Activated CD8-positive, alpha-beta T cell treated with anti-CD3 and anti-CD28 coated beads for 36 hours (primary cell): Measurements from ENCODE around the gene EXPH5. TPM values are rescaled to one million over a fixed set of nuclear protein-coding genes. Genes with fewer than 3 reads are reported as not detected.

Experiments
- ATAC-seq: fragments of 200-7000 bp; cut with Tn5 transposase; one replicate; pipeline ENCODE4 v1.10.0; 2021; ENCODE audit warnings: mild to moderate bottlenecking, moderate library complexity
- CTCF ChIA-PET: fragments of 350-600 bp; sonication (Branson Sonifier 250); formaldehyde crosslinking; loops from one replicate; lab custom pipeline; 2021; ENCODE audit warnings: antibody characterized with exemption; lab: Charles Lee
- POLR2A ChIA-PET: fragments of 350-600 bp; sonication (Branson Sonifier 250); formaldehyde crosslinking; loops from one replicate; lab custom pipeline; 2021; ENCODE audit warnings: antibody characterized with exemption; lab: Charles Lee
- DNase-seq: peaks from one replicate; pipeline ENCODE4 v3.0.0-alpha.2; 2020
- H3K27ac Mint-ChIP-seq: one replicate; pipeline ENCODE4 v1.8.0; 2021; ENCODE audit warnings: mild to moderate bottlenecking, mixed read lengths
- H3K27me3 Mint-ChIP-seq: one replicate; pipeline ENCODE4 v1.8.0; 2021; ENCODE audit warnings: mixed read lengths
- H3K36me3 Mint-ChIP-seq: one replicate; pipeline ENCODE4 v1.8.0; 2021; ENCODE audit warnings: low read depth, mixed read lengths
- H3K4me1 Mint-ChIP-seq: one replicate; pipeline ENCODE4 v1.8.0; 2021; ENCODE audit warnings: low read depth, mixed read lengths
- H3K4me3 Mint-ChIP-seq: one replicate; pipeline ENCODE4 v1.8.0; 2021; ENCODE audit warnings: mild to moderate bottlenecking, moderate library complexity, mixed read lengths
- H3K9me3 Mint-ChIP-seq: one replicate; pipeline ENCODE4 v1.8.0; 2021; ENCODE audit warnings: mixed read lengths
- intact Hi-C: fragments of 100-400 bp; cut with micrococcal nuclease; formaldehyde crosslinking; loops from one replicate; pipeline ENCODE4 v1.10.0; 2022
- total RNA-seq, 2 experiments: library from RNA; stranded (reverse); gene quantifications; one replicate each; pipeline ENCODE4 v1.2.3, GENCODE V29; 2021
- TF ChIP-seq, protein P1 (sequence below): fragments of 200-600 bp; IDR thresholded peaks from one replicate; pipeline ENCODE4 v1.8.0; 2022; ENCODE audit warnings: antibody characterized with exemption, mild to moderate bottlenecking

EXPH5 gene
- total RNA-seq, 2 experiments from 2014 or later = 2.9 to 4.1 TPM

GRCh38 chr11:108580645-108581044, 12.9 kb downstream of the EXPH5 start:
- ATAC-seq (no peak), DNase-seq (no peak)
- intact Hi-C loops = no loop called here
- no peak overlapping the region for H3K27ac Mint-ChIP-seq
- ChIA-PET POLR2A (interaction anchor here (0.7 kb wide), 1 partner anchor 167 kb away, joined by 3 read pairs; no protein-coding TSS in a partner anchor), CTCF (interaction anchor here (1.4 to 1.5 kb wide), 2 partner anchors 68 to 84 kb away, joined by 3 read pairs; partner anchors contain the start of gene DDX10)
- no peaks in the 10 kb centered on the region for H3K27me3 Mint-ChIP-seq
- H3K4me3 Mint-ChIP-seq = no peak overlapping the region
- no peaks in the 10 kb centered on the region for H3K4me1 Mint-ChIP-seq
- TF ChIP-seq, protein P1, sequence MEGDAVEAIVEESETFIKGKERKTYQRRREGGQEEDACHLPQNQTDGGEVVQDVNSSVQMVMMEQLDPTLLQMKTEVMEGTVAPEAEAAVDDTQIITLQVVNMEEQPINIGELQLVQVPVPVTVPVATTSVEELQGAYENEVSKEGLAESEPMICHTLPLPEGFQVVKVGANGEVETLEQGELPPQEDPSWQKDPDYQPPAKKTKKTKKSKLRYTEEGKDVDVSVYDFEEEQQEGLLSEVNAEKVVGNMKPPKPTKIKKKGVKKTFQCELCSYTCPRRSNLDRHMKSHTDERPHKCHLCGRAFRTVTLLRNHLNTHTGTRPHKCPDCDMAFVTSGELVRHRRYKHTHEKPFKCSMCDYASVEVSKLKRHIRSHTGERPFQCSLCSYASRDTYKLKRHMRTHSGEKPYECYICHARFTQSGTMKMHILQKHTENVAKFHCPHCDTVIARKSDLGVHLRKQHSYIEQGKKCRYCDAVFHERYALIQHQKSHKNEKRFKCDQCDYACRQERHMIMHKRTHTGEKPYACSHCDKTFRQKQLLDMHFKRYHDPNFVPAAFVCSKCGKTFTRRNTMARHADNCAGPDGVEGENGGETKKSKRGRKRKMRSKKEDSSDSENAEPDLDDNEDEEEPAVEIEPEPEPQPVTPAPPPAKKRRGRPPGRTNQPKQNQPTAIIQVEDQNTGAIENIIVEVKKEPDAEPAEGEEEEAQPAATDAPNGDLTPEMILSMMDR = no peak
- no peaks in the 10 kb centered on the region for H3K9me3 Mint-ChIP-seq
- no peaks in the 10 kb centered on the region for H3K36me3 Mint-ChIP-seq

GRCh38 chr11:108580043-108580442, 13.5 kb downstream of the EXPH5 start:
- intact Hi-C loops = no loop called here
- TF ChIP-seq, protein P1 = no peak
- CTCF ChIA-PET = interaction anchor here (1.4 kb wide), 1 partner anchor 85 kb away, joined by 3 read pairs; the partner anchor contains the start of gene DDX10
- H3K27ac Mint-ChIP-seq = no peak overlapping the region
- no peak overlapping the region for H3K4me3 Mint-ChIP-seq
- ATAC-seq (no peak), DNase-seq (no peak)
- H3K27me3 Mint-ChIP-seq = no peaks in the 10 kb centered on the region
- no peaks in the 10 kb centered on the region for H3K9me3 Mint-ChIP-seq
- H3K36me3 Mint-ChIP-seq = no peaks in the 10 kb centered on the region
- POLR2A ChIA-PET = interaction anchor here (0.7 kb wide), 1 partner anchor 166 kb away, joined by 3 read pairs; no protein-coding TSS in a partner anchor
- no peaks in the 10 kb centered on the region for H3K4me1 Mint-ChIP-seq

DNA sequence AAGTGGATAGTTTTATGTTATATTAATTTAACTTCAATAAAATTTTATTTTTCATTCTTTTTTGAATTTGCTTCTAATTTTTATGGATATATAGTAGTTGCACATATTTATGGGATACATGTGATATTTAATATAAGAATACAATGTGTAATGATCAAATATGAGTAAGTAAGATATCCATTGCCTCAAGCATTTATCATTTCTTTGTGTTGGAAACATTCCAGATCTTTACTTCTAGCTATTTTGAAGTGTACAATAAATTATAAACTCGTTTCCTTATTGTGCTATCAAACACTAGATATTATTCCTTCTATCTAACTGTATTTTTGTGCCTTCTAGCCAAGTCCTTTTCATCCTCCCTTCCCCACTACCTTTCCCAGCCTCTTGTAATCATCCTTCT, 17.0 kb downstream of the EXPH5 start:
- DNase-seq (no peak), ATAC-seq (no peak)
- Mint-ChIP-seq H3K27ac (no peak overlapping the region), H3K9me3 (no peaks in the 10 kb centered on the region), H3K4me3 (no peak overlapping the region), H3K36me3 (no peaks in the 10 kb centered on the region), H3K4me1 (peaks cover 4% of the 10 kb centered on the region), H3K27me3 (no peaks in the 10 kb centered on the region)
- POLR2A ChIA-PET = no interaction called here
- TF ChIP-seq, protein P1 = no peak
- intact Hi-C loops = no loop called here
- CTCF ChIA-PET = no interaction called here

GRCh38 chr11:108574675-108575074, 18.9 kb downstream of the EXPH5 start:
- no peak for ATAC-seq
- Mint-ChIP-seq H3K27ac (no peak overlapping the region), H3K36me3 (no peaks in the 10 kb centered on the region), H3K4me1 (peaks cover 4% of the 10 kb centered on the region), H3K4me3 (no peak overlapping the region), H3K27me3 (no peaks in the 10 kb centered on the region), H3K9me3 (no peaks in the 10 kb centered on the region)
- ChIA-PET POLR2A (interaction anchor here (0.7 kb wide), 1 partner anchor 40 kb away, joined by 3 read pairs; no protein-coding TSS in a partner anchor), CTCF (no interaction called here)
- DNase-seq = no peak
- intact Hi-C loops = no loop called here
- TF ChIP-seq, protein P1 = no peak

DNA sequence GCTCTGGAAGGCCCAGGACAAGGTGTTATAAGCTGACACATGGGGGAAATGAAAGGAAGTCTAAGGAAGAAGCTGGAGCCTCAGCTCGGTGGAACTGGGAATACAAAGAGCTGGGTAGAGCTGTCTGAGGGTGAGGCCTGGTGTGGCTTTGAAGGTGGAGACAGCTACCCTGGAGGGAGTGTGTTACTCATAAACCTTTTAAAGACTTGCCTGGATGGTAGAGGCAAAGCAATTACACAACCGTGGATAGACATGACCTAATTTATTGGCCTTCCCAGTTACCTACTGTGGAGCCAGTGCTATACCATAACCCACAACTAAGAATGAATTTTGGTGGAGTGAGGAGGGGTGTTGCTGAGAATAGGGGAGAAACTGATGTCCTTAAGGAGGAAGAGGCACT, 22.6 kb downstream of the EXPH5 start:
- CTCF ChIA-PET = no interaction called here

More for the DNA sequence above, 22.6 kb downstream of the EXPH5 start:
- DNase-seq (no peak), ATAC-seq (no peak)
- Mint-ChIP-seq H3K9me3 (no peaks in the 10 kb centered on the region), H3K27ac (no peak overlapping the region), H3K4me3 (no peak overlapping the region), H3K36me3 (no peaks in the 10 kb centered on the region), H3K4me1 (peaks cover 4% of the 10 kb centered on the region), H3K27me3 (no peaks in the 10 kb centered on the region)
- intact Hi-C loops = no loop called here
- TF ChIP-seq, protein P1 = no peak
- POLR2A ChIA-PET = interaction anchor here (1.3 kb wide), 1 partner anchor 22 kb away, joined by 3 read pairs; the partner anchor contains the start of gene EXPH5
